HG02884 (cell line): Measurements from ENCODE around the gene KCNQ5.
"Not testable (repeated sequence)": the region's sequence is repeated elsewhere in the genome, so short reads cannot be mapped to it uniquely, and the experiment has no call there.

Experiments
- ATAC-seq: cut with Tn5 transposase; IDR thresholded peaks from one replicate; pipeline ENCODE4 v1.9.1; 2021; ENCODE audit warnings: mild to moderate bottlenecking, moderate library complexity; ENCODE audit not compliant: unreplicated experiment

KCNQ5 gene

DNA sequence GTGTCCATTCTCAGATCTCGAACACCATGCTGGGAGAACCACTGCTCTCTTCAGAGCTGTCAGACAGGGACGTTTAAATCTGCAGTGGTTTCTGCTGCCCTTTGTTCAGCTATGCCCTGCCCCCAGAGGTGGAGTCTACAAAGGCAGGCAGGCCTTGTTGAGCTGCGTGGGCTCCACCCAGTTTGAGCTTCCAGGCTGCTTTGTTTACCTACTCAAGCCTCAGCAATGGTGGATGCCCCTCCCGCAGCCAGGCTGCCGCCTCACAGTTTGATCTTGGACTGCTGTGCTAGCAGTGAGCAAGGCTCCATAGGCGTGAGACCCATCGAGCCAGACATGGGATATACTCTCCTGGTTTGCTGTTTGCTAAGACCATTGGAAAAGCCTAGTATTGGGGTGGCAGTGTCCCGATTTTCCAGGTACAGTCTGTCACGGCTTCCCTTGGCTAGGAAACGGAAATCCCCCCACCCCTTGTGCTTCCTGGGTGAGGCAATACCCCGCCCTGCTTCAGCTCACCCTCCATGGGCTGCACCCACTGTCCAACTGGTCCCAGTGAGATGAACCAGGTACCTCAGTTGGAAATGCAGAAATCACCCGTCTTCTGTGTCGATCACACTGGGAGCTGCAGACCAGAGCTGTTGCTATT lies 362.4 kb downstream of the KCNQ5 start:
- not testable (repeated sequence) for ATAC-seq

DNA sequence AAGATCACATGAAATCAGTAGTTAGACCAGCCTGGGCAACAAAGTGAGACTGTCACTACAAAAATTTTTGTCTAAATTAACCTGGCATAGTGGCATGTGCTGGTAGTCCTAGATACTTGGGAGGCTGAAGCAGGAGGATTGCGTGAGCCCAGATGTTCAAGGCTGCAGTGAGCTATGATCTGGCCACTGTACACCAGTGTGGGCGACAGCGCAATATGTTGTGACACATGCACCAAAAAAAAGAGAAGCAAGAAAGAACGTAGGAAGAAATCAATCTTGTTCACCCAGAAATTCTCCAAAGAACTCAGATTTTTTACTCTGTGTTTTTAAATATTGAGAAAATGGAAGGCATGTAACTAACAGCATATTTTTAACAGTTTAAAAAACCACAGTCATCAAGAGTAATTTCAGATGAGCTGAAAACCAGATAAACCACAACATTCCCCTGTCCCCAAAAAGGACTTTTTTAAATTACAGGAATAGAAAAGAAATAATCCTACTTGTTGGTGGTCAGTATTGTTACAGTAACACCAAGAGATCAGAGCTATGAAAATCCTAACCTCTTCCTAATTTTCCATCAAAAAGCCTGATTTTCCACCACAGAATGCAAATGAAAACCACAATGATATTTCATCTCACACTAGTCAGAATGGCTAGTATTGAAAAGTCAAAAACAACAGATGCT lies 363.3 kb downstream of the KCNQ5 start:
- ATAC-seq, result no peak

DNA sequence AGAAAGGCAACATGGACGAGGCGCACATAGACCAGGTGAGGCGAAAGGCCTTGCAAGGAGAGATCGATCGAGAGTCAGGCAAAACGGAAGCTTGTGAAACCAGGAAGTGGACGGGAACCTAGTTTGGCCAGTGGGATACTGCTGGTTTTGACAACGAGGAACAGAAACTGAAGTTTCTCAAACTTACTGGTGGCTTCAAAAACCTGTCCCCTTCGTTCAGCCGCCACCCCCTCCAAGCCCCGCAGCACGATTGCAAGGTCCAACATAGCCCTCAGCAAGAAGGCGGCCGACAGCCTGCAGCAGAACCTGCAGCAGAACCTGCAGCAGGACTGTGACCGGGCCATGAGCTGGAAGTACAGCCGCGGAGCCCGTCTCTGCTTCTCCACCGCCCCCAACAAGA lies 365.4 kb downstream of the KCNQ5 start:
- no peak for ATAC-seq

DNA sequence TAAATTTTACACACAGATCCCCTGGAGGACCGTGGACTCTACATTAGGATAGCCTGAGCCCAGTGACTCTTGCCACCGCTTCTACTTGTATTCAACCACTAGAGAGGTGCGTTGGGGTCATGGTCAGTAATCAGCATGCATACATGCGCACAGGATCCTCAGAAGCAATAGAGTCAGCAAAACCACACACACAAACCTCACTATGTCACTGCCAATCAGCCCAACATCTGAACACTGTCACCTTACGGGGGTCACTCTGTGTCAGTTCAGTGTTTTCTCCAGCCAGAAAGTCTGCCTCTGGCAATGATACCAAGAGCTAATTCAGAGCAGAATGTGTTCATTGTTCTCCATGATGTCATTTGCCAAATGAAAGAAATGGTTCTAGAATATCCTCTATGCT lies 378.1 kb downstream of the KCNQ5 start:
- no peak for ATAC-seq

DNA sequence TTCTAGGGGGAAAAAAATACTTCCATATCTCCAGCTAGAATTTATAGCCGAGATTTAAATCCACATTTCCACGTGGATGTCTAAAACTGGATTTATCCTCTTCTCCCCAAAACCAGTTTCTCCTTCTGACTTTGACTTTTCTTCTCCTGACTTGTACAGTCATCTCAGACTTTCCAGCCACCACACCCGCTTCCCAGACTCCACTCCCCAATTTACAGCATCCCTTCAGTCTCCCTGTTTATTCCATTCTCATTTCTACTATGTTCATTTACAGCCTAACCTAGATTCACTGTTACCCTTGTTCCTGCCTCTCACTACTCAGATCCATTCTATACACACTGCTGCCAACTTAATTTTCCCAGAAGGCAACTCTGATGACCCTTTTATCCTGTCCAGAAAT lies 378.6 kb downstream of the KCNQ5 start:
- ATAC-seq, result no peak

DNA sequence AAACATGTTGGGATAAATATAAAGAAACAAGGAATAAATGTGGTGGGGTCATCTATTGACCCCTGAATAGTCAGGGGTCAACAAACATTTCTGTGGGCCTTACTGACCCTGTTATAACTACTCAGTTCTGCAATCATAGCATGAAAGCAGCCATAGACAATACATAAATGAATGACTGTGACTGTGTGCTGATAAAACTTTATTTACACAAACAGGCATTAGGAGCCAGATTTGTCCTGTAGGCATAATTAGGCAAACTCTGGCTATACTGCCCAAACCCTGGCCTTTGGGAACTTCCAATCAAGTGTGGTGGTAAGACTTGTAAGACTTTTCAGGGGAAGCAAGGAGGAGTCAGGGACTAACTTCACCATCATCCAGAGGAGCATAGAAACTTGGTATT lies 380.7 kb downstream of the KCNQ5 start:
- no peak for ATAC-seq

DNA sequence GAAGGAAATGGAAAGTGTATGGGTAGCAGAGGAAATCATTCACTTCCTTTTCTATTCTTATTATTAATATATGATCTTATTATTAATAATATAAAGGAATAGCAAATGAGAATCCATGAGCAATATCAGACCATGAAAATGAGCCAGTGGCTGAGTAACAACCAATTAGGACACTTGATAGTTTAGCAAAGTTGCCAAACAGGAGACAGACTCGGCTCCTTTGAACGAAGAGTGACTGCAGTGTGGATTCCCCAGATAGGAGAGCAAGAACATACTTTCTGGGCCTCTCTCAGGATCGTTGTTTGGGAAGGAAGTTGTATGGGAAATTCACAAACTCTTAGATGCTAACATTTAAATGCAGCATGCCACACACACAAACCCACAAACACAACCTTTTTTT lies 381.4 kb downstream of the KCNQ5 start:
- ATAC-seq, result no peak

DNA sequence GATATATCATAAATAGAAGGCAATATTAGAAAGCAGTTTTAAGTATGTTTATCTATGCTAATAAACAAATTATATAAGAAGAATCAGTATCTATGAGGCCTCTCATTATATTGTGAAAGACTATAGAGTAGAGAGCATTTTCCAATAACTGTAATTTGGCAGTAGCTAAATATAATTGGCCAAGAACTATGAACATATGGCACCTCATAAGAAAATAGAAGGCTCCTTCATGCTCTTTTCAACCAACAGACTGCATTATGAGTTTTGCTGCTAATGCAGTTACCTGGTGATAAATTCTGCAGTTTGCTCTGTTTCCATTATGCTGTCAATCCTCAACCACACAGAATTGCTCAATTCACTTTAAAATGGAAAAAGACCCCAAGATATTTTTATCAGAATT lies 382.4 kb downstream of the KCNQ5 start:
- ATAC-seq, result no peak

DNA sequence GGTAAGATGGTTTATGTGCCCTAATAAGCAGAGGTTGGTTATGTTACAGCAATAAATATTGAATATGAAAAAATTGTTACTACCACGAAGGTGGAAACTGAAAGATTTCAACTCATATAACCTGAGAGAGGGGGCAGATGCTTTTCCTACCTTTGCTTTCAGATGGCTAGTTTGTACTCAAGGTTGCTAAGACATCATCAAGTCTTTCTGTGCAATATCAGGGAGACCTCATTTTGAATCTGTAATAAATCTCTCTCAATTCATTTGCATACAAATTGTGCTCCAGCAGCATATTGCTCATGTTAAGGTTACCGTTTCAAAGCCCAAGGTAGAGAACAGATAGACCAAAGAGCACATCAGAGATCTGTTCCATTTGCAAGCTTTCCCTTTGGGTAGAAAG lies 383.0 kb downstream of the KCNQ5 start:
- no peak for ATAC-seq

DNA sequence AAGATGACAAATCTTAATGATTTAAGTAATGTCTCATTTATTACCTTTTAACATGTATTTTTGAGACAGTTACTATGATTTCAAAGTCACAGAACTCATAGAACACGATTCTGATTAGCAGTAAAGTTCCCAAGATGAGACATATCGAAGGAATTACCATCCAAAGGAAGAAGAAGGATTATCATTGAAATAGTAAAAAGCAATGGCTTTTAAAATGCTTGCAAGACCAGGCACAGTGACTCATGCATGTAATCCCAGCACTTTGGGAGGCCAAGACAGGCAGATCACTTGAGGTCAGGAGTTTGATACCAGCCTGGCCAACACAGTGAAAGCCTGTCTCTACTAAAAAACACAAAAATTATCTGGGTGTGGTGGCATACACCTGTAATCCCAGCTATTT lies 384.3 kb downstream of the KCNQ5 start:
- ATAC-seq, result no peak

DNA sequence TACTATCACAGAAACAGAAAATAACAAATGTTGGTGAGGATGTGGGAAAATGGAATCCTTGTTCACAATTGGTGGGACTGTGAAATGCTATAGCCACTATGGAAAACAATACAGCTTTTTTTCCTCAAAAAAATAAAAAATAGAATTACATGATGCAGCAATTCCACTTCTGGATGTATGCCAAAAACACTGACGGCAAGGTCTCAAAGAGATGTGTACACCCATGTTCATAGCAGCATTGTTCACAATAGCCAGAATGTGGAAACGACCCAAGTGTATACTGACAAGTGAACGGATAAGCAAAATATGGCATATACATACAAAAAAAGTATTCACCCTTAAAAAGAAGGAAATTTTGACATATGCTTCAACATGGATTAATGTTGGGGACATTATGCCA lies 390.1 kb downstream of the KCNQ5 start:
- no peak for ATAC-seq

DNA sequence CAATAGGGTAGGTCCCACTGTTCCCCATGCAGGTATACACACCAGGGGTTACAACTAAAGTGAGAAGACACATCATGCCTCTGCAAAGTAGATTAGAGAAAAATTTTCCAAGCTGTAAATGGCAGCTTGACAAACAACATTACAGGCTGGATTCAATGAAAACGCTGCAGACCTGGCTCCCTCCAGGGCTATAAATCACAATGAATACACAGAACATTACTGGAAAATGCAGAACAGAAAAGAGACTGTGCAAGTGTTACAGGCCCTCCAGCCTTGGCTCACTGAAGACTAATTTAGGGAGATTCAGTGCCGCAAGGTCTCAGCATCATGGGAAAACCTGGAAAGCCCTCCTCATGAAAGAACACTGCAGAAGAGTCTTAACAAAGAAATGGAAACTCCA lies 395.6 kb downstream of the KCNQ5 start:
- no peak for ATAC-seq

DNA sequence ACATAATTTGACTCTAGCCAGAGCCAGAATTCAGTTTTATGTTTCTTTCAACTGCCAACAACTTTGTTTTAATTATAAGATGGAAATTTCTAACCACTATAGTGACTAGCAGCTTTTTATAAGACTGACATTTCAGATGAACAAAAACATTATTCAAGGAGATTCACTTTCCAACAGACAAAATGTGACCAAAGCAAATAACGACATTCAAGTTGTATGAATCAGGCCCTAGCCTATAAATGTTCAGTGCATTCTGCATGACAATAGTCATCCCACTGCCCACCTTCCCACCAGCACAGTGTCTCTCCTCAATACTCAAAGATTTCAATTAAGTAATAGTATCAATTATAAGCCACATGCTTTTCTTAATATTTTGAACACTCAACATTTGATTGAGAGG lies 402.7 kb downstream of the KCNQ5 start:
- no peak for ATAC-seq

DNA sequence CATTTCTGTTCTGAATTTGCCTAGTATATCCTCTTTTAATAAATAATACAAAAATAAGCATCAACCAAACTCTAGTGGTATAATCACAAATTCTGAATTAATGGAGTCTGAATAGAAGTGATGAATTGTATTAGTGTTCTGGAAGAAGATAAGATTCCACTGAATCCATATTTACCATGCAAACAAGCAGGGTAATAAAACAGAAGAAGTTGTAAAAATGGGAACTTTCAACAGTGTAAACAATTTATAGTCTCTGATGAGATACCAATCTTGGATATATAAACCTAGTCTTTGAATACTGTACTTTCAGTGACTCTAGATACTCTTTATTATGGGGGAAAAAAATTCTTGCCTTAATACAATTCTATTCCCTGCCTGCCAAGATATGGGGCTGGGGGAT lies 405.8 kb downstream of the KCNQ5 start:
- no peak for ATAC-seq

DNA sequence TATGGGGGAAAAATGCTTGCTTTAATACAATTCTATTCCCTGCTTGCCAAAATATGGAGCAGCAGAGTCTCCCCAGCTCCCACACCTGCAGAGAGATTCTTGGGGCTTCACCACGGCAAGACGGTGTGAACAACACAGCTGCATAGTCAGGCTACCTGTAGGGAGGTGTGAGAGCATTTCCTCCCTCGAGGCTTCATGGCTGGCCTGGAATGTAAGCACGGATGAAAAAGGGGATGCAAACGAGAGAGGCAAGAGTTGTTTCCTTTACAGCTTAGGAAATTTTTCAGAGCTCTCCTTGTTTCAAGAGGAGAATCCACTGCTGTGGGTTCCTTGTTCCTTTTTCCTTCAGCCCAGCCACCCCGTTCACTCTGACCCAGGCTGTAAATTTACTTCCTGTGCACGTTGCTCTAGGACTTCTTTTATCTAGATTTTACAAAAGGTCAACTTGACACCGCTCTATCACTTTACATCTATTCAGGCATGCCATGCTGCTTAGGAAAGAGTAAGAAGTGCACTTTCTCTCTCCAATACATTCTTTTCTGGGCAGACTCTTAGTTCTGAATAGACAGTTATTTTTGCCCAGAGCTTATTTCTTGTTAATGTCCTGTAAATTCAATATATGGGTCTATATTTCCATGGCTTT lies 406.4 kb downstream of the KCNQ5 start:
- ATAC-seq, result no peak

DNA sequence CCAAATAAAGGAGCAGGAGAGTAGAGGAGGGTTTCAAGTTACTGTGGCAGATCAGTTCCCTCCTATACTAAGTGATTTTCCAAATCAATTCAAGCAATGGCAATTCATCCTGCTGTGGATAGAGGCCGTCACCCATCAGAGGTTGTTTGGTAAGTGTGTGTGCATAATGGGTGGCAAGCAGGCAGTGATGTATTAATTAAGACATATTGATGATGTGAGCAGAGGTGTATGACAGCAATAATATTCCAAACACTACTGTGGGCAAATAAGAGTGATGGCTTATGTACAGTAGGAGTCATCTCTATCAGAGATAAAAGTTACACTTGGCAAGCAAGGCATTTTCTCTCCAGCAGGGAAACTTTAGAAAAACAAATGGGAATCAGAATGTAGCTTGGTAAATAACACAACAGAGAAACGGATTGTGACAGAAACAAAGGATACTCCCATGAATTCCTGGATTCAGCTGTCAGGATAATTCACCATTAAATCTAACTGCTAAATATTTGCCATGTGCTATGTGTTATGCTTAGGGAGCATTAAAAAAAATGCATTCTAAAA lies 407.1 kb downstream of the KCNQ5 start:
- ATAC-seq, result no peak

DNA sequence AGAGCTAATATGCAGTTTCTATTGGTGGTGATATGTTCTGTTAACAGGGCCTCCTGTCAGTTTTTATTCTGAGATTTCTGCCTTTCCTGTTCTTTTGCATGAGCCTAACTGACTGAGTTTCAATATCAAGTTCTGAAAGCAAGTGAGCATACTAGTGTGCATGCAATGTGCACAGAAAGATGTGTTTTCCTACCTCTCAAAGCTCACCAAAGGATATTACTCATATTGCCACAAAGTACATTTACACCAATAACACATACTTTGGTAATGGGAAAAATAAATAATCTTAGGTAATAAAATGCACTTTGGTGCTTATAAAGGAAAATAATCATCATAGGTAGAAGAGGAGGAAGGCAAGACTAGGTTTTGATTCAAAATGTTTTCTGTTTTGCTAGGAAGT lies 408.4 kb downstream of the KCNQ5 start:
- peak; percentile 87 for ATAC-seq

DNA sequence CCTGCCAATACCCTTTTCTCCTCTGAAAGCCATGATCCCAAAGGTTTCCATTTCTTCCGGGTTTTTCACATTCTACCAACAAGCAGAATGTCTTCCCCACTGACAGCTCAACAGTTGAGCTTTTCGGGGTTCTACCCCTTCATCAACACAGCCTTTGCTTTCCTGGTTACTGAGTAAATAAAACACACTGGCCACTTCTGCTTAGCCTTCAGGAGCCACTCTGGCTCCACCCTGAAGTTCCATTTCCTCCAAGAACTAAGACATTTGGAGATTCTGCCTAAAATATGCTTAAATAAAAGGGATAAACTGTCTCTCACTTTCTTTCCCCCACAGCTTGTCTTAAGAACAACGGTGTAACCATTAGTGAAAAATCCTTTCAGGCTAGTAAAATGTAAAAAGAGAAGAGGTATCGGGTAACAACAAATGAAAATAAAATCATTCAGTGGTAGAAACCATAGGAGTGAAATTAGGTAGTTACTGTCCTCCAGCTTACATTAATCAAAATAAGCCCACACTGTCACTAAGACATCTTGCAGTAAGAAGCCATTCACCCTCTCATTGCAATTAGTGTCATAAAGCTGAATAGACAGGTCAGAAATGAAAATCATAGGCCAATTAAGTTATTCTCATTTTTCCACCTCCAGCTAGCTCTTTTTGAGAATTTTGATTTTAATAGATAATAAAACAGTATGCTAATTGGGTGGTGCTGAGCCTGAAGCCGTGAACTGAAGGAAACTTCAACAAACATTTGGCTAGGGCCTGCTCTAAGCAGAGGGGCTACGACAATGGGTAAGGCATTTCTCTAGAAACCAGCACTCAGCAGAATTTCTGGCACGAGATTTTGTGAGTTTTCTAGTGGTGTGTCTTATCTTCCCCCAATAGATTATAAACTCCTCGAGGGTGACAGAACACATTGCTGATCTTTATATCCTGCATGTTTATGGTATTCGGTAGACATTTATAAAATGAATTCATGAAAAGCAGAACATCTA lies 409.2 kb downstream of the KCNQ5 start:
- no peak for ATAC-seq

DNA sequence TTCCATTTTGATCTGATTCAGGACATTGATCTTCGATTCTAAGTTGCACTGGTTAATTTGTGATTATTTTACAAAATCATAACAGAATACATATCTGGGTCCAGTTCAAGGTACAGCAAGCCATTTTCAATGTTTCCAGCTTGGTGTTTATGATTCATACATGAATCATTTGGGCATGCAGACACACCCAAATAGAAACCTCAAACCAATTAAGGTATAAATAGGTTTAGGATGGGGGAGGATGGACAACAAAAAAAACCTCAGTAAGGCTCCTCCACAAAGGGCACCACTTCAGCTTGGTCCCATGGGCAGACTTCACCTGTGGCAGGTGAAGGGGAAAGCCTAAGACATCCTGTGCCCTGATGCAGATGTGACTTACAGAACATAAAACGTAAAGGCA lies 410.7 kb downstream of the KCNQ5 start:
- no peak for ATAC-seq

DNA sequence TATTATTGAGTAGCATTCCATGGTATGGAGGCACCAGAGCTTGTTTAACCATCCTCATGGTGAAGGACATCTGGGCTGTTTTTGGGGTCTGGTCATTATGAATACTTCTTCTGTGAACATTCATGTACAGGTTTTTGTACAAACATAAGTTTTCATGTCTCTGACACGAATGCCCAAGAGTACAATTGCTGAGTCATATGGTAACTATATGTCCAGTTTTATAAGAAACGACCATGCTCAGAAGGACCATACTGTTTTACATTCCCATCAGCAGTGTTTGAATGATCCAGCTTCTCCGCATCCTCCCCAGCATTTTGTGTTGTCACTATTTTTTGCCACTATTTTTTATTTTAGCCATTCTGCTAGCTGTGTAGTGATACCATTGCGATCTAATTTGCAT lies 414.8 kb downstream of the KCNQ5 start:
- no peak for ATAC-seq

DNA sequence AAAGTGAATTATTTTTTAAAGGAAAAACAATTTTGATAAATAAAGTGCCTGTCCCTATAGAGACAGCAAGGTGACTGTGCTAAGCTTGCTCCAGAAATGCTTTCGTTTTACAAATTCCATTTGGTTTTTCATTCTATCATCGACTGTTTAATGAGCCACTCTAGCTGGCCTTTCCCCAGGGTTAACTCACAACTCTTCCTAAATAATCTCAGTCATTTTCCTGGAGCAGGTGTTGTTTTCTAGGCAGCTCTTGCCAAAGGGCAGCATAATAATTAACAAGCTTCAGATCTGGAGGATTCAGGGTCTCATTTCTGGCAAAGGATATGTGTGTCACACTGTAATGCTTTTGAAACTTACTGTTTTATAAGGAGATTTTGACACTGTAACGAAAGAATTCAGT lies 419.2 kb downstream of the KCNQ5 start:
- ATAC-seq, result no peak
